GM18507 (cell line): ENCODE measurements around the gene RNF223.

Experiments used
- DNase-seq: peaks from one replicate; pipeline ENCODE4 v3.0.0; 2011; ENCODE audit warnings: low read depth; ENCODE audit not compliant: insufficient read length; ENCODE audit errors: extremely low spot score
- FAIRE-seq: peaks from 2 replicates; lab custom pipeline; 2011; peaks lifted over from hg19 to GRCh38; lab: Jason Lieb, UNC

RNF223 gene

GRCh38 chr1:1051127-1051810 lies 22.8 kb downstream of the RNF223 start:
- no peak for DNase-seq
- FAIRE-seq: no peak

- FAIRE-seq (peak; percentile 42), DNase-seq (no peak)
These were observed 23.5 kb downstream of the RNF223 start for GRCh38 chr1:1050577-1051052.

- no peak for DNase-seq
- no peak for FAIRE-seq
These were observed 24.6 kb downstream of the RNF223 start for GRCh38 chr1:1049318-1050165.

- DNase-seq (no peak), FAIRE-seq (no peak)
These were observed 25.3 kb downstream of the RNF223 start for GRCh38 chr1:1048765-1049164.

GRCh38 chr1:1047963-1048362 lies 26.1 kb downstream of the RNF223 start:
- no peak for DNase-seq
- no peak for FAIRE-seq

GRCh38 chr1:1047407-1047806 lies 26.7 kb downstream of the RNF223 start:
- FAIRE-seq: no peak

GRCh38 chr1:1046767-1047166 lies 27.3 kb downstream of the RNF223 start:
- FAIRE-seq (no peak), DNase-seq (no peak)

More at GRCh38 chr1:1047407-1047806, 26.7 kb downstream of the RNF223 start:
- no peak for DNase-seq

GRCh38 chr1:1046243-1046642 lies 27.9 kb downstream of the RNF223 start:
- no peak for DNase-seq
- no peak for FAIRE-seq

GRCh38 chr1:1045129-1045528 lies 29.0 kb downstream of the RNF223 start:
- FAIRE-seq (no peak), DNase-seq (no peak)

- FAIRE-seq (no peak), DNase-seq (no peak)
These were observed 29.5 kb downstream of the RNF223 start for GRCh38 chr1:1044455-1045078.

GRCh38 chr1:1043921-1044320 lies 30.2 kb downstream of the RNF223 start:
- no peak for FAIRE-seq

GRCh38 chr1:1043411-1043810 lies 30.7 kb downstream of the RNF223 start:
- FAIRE-seq: no peak
- no peak for DNase-seq

More at GRCh38 chr1:1043921-1044320, 30.2 kb downstream of the RNF223 start:
- no peak for DNase-seq

GRCh38 chr1:1042835-1043234 lies 31.3 kb downstream of the RNF223 start:
- FAIRE-seq: no peak

GRCh38 chr1:1041873-1042272 lies 32.2 kb downstream of the RNF223 start:
- FAIRE-seq: no peak
- no peak for DNase-seq

More at GRCh38 chr1:1042835-1043234, 31.3 kb downstream of the RNF223 start:
- no peak for DNase-seq

GRCh38 chr1:1041092-1041523 lies 33.0 kb downstream of the RNF223 start:
- DNase-seq: no peak
- FAIRE-seq: no peak

GRCh38 chr1:1040004-1040991 lies 33.8 kb downstream of the RNF223 start:
- DNase-seq (peak; percentile 93), FAIRE-seq (peak; percentile 70)

- DNase-seq (no peak), FAIRE-seq (no peak)
These were observed 34.8 kb downstream of the RNF223 start for GRCh38 chr1:1039145-1039910.

GRCh38 chr1:1038694-1039093 lies 35.4 kb downstream of the RNF223 start:
- DNase-seq: no peak

More at GRCh38 chr1:1038694-1039093, 35.4 kb downstream of the RNF223 start:
- peak; percentile 92 for FAIRE-seq
